SH-SY5Y (cell line): ENCODE results near the gene USH2A.

Experiments used
- GATA2 ChIP-seq: IDR thresholded peaks from 2 replicates; pipeline ENCODE4 v1.6.1; 2011; ENCODE audit warnings: mild to moderate bottlenecking, low read depth, low read length
- GATA3 ChIP-seq: IDR thresholded peaks from 2 replicates; pipeline ENCODE4 v1.6.1; 2011; ENCODE audit warnings: low read depth, mild to moderate bottlenecking, low read length, moderate library complexity

DNA sequence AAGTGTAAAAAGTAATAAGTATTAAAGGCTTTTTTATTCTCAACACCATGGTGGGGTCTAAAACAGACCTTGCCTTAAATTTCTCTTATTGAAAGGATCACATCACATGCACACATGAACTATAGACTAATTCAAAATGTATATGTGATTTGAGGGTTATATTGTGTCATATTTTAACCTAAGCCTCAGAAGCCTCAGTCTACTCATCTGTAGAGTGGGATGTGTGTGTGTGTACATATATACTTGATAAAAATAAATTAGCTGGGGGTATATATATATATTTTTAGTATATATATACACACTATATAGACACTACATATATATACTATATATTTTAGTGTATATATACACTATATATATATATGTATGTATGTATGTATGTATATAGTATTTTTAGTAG lies 797.3 kb downstream of the USH2A start:
- TF ChIP-seq GATA2: no peak
- TF ChIP-seq GATA3: no peak
